GM03348 (cell line): Measurements from ENCODE around the gene SORCS2.

Source experiments
- DNase-seq: peaks from one replicate; pipeline ENCODE4 v3.0.0; 2012; ENCODE audit warnings: low spot score

SORCS2 gene

DNA sequence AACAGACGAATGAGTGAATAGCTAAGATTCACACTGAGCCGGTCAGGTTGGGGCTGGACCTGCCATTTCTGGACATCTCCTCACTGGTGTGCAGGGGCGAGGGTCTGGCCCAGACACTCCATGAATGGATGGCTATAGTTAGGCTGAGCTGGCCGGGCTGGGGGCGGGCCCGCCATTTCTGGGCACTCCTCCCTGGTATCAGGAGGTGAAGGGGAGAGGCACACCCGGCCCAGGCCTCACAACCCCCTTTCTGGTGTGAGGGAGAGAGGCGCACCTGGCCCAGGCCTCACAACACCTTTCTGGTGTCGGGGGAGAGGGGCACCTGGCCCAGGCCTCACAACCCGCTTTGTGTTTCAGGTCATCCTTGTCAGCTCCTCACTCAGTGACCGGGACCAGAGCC lies 445.6 kb downstream of the SORCS2 start:
- no peak for DNase-seq

DNA sequence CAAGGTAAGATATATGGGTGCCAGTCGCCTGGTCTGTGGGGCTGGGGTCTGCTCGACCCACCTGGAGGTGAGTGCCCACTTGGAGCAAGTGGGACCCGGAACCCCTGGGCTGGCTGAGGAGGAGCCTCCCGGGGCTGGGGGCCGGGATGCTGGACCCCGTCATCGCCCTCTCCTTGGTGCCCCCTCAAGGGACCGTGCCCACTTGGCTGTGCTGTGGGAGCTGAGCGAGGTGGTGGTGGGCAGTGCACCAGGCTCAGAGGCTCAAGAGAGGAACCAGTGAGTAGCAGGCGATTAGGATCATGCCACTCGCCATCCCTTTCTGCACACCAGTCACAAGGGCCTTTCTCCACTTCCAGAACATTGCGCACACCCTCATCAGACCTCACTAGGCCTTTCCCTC lies 446.2 kb downstream of the SORCS2 start:
- DNase-seq: no peak

DNA sequence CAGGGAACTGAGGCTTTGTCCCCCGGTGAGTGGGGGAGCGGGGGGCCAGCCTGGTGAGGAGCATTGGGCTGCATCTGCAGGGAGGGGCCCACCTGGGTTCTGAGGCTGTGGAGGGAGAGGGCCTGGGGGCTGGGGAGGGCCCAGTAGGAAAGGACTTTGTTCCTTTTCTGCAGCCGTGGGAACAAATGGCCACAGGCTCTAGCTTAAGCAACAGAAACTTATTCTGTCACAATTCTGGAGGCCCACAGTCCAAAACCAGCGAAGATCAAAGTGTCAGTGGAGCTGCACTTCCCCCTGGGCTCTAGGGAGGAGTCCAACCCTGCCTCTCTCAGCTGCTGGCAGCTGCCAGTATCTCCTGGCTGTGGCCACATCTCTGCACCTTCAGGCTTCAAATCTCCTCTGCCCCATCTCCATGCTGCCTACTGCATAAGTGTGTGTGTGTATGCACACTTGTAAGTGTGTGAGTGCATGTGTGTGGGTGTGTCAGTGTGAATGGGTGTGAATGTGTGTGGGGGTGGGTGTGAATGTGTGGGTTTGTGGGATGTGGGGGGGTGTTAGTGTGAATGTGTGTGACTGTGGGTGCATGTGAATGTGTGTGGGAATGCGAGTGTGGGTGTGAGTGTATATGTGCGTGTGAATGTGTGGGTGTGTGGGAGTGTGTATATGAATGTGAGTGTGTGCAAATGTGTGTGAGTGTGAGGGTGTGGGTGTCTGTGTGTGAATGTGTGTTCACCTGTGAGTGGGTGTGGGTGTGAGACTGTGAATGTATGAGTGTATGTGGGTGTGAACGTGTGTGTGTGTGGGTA lies 446.8 kb downstream of the SORCS2 start:
- no peak for DNase-seq

DNA sequence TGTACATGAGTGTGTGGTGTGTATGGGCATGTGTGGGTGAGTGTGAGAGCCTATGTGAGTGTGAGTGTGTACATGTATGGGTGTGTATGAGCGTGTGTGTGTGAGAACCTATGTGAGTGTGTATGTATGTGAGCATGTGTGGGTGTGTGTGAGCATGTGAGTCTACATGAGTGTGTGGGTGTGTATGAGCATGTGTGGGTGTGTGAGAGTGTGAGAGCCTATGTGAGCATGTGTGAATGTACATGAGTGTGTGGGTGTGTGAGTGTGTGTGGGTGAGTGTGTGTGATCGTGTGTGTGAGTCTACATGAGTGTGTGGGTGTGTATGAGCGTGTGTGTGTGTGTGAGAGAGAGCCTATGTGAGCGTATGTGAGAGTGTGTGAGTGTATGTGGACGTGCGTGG lies 447.8 kb downstream of the SORCS2 start:
- no peak for DNase-seq

DNA sequence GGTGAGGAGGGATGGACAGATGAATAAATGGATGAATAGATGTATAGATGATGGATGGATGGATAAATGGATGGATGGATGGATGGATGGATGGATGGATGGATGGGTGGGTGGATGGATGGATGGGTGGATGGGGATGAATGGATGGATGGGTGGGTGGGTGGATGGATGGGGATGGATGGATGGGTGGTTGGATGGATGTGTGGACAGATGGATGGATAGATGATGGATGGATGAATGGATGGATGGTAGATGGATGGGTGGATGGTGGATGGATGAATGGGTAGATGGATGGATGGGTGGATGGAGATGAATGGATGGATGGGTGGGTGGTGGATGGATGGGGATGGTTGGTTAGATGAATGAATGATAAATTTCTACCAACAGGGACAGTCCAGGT lies 449.4 kb downstream of the SORCS2 start:
- DNase-seq: no peak

DNA sequence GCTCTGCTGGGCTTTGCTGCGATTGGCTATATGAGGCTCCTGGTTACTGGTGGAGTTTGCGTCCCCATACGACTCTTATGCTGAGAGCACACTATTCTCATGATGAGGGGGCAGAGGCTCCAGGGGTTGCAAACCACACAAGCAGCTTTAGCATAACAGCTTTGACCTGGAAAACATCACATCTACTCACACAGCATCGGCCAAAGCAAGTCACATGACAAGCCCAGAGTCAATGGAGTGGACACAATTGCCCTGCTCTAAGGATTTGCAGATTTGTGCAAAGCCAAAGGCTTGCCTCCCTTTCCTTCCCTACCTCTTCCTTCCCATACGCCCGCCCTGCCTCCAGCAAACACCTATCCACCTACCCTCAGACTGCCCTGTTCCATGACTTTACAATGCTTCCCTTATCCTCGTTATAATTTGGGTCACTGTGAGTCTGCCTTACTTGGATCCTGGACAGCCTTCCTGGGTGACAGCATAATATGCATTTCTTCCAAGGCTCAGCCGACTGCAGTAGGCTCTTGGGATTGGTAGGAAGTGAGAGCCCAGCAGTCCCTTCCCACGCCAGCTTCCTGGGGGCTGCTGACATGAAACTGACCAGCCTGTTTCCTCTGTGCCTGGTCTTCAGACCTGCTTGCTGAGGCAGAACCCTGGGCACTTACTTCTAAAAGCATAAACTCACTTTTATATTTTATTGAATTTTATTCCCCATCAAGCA lies 450.6 kb downstream of the SORCS2 start:
- no peak for DNase-seq

DNA sequence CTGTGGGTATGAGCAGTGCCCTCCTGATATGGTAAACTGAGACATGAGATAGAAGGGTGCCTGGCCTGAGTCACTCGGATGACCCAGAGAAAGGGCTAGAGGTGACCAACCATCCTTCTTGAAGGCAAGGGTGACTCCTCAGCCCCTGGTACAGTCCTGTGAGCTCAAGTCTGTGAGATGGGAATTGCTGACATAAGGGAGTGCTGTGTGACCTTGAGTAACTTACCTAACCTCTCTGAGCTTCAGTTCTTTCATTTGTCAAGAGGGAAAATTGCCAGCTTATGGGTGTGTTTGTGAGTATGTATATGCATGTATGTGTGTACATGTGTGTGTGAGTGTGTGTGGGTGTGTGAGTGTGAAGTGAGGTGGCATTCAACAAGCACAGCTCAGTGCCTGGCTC lies 452.8 kb downstream of the SORCS2 start:
- DNase-seq: no peak

DNA sequence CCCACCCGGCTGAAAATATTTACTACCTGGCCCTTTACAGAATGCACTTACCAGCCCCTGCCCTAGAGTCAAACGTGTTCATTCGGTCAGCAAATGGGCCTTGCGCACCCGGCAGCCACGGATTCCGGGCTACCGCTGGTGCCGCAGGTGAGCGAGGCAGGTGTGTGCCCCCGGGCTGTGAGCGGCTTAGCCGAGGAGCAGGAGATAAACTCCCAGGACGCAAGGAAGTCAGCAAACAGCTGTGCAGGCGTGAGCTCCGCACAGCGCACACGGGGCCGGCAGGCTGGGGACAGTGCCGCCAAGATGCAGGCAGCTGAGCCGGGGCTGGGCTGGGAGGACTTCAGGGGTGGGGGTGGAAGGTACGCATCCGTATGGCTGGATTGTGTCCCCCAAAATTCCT lies 453.6 kb downstream of the SORCS2 start:
- no peak for DNase-seq

DNA sequence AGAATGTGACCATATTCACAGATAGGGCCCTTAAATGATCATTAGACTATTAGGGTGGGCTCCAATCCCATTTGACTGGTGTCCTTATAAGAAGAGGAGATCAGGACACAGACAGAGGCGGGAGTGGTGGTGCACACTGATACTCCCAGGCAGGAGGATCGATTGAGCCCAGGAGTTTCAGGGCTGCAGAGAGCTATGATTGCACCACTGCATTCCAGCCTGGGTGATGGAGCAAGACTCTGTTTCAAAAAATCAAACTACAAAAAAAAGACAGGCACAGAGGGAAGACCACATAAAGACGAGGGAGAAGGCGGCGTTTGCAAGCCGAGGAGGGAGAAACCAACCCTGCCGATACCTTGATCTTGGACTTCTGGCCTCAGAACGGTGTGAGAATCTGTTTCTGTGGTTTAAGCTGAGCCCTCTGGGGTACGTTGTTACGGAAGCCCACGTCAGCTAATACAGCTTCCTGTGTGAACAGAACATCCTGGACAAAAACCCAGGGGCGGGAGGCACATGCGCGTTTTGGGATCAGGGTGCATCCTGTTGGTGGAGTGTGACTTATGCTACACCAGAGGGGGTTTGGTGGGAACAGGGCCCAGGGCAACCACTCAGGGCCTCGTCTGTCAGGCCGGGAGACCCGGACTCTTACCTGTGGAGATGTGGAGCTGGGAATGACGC lies 454.2 kb downstream of the SORCS2 start:
- no peak for DNase-seq

DNA sequence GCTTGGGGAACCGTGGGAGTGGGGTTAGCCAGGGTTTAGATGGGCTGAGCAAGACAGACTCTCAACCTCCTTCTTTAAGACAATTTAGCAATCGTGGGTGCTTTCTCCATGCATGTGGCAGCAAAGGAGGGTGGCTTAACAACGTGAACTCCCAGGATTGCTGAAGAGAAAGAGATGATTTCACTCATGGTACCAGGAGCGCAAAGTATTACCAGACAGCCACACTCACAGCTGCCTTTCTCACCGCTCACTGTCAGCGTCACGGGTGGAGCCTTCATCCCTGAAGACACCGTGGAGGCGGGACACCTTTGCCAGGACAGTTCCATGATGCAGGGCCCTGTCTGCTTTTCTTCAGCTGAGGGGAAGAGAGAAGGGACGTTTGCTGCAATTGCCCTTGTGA lies 454.8 kb downstream of the SORCS2 start:
- DNase-seq: no peak

DNA sequence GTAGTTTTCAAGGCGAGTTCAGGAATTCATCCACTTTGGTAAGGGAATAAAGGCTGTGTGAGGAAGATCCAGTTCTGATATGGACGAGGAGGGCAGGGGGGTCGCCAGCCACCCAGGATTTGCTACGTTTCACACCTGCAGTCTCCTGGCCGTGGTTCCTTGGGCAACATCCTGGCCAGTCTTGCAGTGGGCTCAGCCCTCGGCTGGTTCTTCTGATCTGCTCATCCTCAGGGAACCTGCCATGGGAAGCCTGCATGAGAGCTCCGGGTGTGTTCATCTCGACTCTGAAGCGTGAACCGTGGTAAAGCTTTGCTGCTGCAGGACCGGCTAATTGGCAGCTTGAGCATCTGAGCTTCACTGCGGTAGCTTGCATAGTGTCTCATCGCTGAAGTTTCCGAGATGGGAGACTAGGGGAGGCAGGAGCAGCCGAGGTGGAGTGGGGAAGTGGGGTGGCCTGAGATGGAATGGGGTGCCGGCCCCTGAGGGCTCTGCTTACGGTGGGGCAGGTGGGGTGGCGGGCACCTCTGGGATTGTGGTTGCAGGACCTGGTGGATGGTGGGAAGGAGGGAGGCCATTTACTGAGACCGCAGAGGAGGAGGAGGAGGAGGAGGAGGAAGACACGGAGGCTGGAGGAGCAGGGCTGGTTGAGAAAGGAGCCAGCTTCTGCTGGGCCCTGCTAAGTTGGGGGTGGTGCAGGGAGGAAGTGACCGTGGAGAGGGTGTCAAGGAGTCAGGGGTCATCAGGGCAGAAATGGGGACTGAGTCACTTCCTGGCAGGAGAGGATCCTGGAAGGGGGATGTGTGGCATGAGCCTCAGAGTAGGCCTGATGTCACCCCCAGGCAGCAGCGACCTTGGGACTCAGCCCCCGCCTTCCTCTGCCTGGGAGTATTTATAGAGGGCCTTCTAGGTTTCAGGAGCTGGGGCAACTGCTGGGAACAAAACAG lies 455.5 kb downstream of the SORCS2 start:
- DNase-seq: peak; percentile 55

DNA sequence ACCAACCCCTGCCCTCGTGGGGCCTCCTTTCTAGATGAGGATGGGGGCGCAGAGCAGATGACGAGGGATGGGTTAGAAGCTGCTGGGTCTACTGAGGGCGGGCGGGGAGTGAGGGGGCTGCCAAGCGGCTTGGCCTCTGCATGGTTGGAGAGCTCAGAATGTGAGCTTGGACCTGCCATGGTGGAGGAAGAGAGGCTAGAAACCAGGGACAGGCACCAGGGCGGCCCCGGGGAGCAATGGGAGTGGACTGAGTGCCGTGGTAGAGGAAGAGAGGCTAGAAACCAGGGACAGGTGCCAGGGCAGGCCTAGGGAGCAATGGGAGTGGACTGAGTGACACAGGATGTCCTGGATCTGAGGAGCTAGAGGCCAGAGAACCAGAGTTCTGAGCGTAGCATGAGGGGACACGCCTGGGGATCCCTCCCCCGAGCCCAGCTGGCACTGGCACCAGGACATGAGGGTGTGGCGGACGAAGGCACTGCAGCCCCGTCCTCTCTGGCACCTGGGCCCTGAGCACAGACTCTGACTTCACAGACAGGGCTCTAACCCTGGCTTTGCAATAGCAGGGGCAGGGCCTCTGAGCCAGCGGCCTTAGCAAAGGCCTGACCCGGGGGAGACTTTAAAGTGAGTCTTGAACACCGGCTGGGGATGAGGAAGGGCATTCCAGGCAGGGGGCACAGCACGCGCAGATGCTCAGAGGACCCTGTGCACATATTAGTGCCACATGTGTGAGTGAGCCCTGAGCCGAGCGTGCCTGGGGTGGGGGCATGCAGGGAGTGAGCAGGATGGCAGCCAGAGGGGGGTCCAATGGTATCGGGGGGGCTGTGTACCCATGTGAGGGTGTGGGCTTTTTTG lies 456.4 kb downstream of the SORCS2 start:
- DNase-seq: no peak

DNA sequence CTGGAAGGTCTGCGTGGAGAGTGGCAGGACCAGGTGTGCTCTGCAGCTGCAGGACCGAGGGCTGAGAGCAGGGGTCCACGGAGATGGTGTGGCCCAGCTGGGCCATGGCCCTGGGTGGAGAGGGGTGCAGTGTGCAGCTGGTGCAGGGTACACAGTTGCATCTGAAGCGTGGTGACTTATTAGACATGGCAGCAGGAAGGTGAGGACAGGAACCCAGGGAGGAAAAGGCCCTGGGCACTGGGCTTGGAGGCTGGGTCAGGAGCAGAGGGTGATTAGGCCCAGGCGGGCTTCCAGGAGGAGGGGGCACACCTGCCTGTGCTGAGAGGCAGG lies 457.0 kb downstream of the SORCS2 start:
- DNase-seq: no peak

DNA sequence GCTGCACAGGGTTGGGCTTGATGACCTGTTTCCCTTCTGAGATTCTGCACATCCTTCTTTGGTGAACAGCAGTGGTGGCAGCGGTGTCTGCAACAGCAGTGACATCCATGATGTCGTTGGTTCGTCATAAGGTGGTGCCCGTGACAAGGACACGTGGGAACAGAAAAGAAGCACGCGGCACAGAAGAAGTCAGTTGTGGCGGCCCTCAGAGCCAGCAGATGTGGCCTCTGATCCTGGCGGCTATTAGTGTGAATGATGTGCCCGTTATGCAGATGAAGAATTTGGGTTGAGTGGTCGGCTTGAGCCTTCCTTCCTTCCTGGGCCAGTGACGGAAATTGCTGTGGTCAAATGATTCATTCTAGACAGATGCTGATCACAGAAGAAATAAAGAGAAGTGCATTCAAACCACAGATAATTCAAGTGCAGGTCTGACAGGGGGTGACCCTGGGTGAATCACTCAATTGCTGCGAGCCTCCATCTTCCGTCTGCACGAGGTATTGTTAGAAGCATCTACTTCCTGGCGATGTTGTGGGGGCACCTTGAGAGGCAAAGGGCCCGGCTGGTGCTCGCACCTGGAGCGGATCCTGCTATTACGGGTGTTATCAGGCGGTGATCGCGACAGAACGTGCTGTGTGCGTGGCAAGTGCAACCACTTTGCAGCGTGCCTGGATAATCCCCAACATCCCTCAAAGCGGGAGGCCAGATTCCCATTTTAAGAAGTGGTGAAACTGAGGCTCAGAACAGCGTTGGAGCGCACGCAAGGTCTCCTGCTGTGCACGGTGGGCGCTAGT lies 457.6 kb downstream of the SORCS2 start:
- DNase-seq: peak; percentile 93

DNA sequence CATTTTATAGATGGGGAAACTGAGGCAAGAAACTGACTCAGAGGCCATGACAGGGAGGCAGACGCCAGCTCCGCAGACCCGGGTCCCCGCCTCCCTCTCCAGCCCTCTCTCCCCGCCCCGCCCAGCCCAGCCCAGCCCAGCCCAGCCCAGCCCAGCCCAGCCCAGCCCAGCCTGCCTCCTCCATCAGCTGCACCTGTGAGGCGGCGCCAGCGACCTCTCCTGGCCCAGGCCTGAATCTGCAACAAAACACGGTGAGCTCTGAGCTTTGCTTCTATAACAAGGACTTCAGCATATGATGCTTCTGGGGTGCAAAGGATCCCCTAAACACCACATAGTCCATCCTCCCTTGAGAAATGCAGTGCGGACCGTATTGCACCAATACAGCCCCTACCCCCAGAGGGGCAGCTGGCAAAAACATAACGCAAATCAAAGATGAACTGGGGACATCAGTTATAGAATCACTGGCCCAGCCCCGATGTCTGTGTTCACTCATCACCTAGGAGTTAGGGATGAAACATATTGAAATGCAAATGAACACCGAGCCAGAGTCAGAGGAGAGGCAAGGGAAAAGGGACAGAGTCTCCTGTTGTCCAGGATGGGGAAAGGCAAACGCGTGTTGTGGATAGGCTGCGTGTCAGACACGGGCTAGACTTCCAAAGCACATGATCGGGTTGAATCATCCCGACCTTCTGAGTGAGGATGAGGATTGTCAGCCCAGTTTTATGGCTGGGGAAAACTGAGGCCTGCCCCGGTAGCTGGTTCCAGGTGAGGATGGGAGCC lies 458.5 kb downstream of the SORCS2 start:
- DNase-seq: no peak

DNA sequence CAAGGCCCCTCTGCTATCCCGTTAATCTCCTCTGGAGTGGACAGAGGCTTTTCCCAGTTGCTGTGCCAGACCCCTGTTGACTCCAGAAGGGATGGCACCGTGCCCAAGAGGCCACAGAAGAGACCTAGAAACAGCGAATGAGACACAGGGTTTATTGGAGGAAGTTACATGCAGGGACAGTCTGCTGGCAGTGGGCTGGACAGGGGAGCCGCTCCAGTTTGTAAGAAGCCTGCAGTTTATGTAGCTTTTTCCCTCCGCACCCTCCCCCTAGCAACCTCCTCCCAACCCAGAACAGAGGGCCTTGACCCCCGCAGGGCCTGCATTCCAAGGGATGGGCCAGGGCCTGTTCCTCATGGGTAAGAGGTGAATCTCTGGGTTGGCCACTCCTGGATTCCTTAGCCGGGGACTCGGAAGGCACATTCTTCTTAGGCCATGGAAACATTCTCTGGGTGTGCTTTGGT lies 459.2 kb downstream of the SORCS2 start:
- no peak for DNase-seq

DNA sequence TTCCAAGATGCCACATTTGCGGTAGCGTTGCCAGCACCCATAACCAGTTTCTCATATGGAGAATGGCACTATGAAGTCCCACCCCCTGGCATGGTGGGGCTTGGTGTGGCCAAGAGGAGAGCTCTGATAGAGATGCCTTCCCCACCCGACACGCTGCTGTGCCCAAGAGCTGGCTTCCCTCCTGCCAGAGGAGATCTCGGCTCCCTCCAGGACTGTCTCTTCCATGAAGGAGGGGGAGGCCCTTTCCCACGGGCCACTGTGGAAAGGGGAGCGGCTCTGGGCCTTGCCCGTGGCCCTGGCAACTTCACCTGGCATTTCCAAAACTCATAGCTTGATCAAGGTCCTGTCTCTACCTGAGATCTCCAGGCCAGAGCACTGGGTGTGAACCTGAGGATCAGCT lies 459.7 kb downstream of the SORCS2 start:
- DNase-seq: no peak

DNA sequence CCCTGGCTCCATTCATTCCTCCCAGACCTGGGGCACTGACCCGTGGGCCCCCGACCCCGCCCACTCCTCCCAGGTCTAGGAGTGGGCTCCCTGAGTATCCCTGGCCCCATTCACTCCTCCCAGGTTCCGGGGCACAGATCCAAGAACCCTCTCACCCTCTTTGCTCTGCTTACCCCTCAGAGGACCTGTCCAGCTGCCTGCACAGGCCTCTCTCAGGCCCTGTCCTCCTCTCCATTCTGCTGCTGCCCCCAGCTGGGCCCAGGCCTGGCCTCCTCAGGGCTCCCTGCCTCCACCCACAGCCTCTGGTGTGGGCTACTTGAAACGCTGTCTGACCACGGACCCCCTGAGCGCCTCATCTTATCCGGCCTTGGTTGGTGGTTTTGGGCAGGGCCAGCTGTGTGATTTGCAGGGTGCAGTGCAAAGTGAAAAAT lies 460.1 kb downstream of the SORCS2 start:
- DNase-seq: no peak

DNA sequence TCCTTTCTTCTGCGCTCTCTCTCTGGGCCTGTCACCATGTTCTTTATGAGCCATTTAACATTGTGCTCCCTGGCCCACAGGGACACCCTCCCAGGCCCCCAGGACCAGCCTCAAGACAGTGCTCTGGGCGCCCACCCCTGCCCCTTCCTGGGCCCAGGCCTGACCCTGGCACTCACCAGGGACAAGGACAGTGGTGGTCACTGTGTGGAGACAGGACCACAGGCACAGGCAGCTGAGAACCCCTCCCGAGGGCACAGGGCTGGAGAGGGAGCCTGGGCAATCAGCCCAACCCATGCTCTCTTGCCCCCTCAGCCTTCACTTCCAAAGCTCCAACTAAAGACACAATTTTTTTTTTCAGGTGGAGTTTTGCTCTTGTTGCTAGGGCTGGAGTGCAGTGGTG lies 460.6 kb downstream of the SORCS2 start:
- no peak for DNase-seq
